Nephron progenitor cell (in vitro differentiated cells): ENCODE measurements around the gene TAF1B.
A peak's percentile ranks its signal among the peaks of the same experiment; 100 is the strongest.

Source experiments
- DNase-seq: peaks from one replicate; pipeline ENCODE4 v3.0.0; 2021
- H3K27ac Mint-ChIP-seq: 2 replicates; pipeline ENCODE4 v1.8.0; 2021; ENCODE audit warnings: mild to moderate bottlenecking, moderate library complexity, mixed read lengths
- H3K27me3 Mint-ChIP-seq: 2 replicates; pipeline ENCODE4 v1.8.0; 2021; ENCODE audit warnings: mild to moderate bottlenecking, low read depth, mixed read lengths; ENCODE audit not compliant: poor library complexity
- H3K36me3 Mint-ChIP-seq: 2 replicates; pipeline ENCODE4 v1.8.0; 2021; ENCODE audit warnings: low read depth, mixed read lengths
- H3K4me1 Mint-ChIP-seq: 2 replicates; pipeline ENCODE4 v1.8.0; 2021; ENCODE audit warnings: mixed read lengths
- H3K4me3 Mint-ChIP-seq: 2 replicates; pipeline ENCODE4 v1.8.0; 2021; ENCODE audit warnings: mild to moderate bottlenecking, moderate library complexity, mixed read lengths
- H3K9me3 Mint-ChIP-seq: 2 replicates; pipeline ENCODE4 v1.8.0; 2021; ENCODE audit warnings: mild to moderate bottlenecking, moderate library complexity, mixed read lengths
- CTCF ChIP-seq: fragments of 200-600 bp; sonication (generic); IDR thresholded peaks from 2 replicates; pipeline ENCODE4 v1.5.0; 2021; ENCODE audit warnings: antibody characterized with exemption

Gene TAF1B

GRCh38 chr2:9897331-9897737 is 54.1 kb downstream of the TAF1B start:
- no peak for TF ChIP-seq CTCF
- Mint-ChIP-seq H3K9me3 (no peaks in the 10 kb centered on the region), H3K27ac (no peak overlapping the region), H3K36me3 (peaks cover 5% of the 10 kb centered on the region), H3K27me3 (no peaks in the 10 kb centered on the region), H3K4me1 (peaks cover 36% of the 10 kb centered on the region), H3K4me3 (no peak overlapping the region)
- no peak for DNase-seq

GRCh38 chr2:9897846-9898245 is 54.6 kb downstream of the TAF1B start:
- H3K36me3 Mint-ChIP-seq: peaks cover 4% of the 10 kb centered on the region
- H3K4me3 Mint-ChIP-seq: no peak overlapping the region
- H3K27me3 Mint-ChIP-seq: no peaks in the 10 kb centered on the region
- TF ChIP-seq CTCF: no peak
- H3K9me3 Mint-ChIP-seq: no peaks in the 10 kb centered on the region
- peak overlapping the region; percentile 50 for H3K27ac Mint-ChIP-seq
- peaks cover 36% of the 10 kb centered on the region for H3K4me1 Mint-ChIP-seq
- DNase-seq: no peak

DNA sequence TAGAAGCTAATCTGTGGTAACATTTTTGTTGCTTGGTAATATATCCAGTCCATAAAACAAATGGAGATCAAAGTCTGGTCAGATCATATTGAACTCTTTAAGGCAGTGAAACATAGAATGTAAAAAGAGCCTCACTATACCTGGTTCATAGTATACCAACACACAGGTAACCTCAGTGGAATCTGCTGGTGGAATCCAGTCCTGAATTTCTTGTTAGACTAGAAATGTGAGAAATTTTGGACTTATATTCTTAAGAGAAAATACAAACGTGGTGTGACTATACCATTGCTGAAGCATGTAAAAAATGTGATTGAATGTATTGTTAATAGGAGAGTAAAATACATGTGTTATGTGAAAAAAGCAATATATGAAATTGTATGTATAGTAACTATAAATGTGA is 62.1 kb downstream of the TAF1B start:
- no peak overlapping the region for H3K27ac Mint-ChIP-seq
- no peaks in the 10 kb centered on the region for H3K9me3 Mint-ChIP-seq
- no peak for TF ChIP-seq CTCF
- no peaks in the 10 kb centered on the region for H3K27me3 Mint-ChIP-seq
- DNase-seq: no peak
- no peaks in the 10 kb centered on the region for H3K4me1 Mint-ChIP-seq
- peaks cover 35% of the 10 kb centered on the region for H3K36me3 Mint-ChIP-seq
- no peak overlapping the region for H3K4me3 Mint-ChIP-seq

GRCh38 chr2:9907402-9907801 is 64.1 kb downstream of the TAF1B start:
- no peaks in the 10 kb centered on the region for H3K27me3 Mint-ChIP-seq

DNA sequence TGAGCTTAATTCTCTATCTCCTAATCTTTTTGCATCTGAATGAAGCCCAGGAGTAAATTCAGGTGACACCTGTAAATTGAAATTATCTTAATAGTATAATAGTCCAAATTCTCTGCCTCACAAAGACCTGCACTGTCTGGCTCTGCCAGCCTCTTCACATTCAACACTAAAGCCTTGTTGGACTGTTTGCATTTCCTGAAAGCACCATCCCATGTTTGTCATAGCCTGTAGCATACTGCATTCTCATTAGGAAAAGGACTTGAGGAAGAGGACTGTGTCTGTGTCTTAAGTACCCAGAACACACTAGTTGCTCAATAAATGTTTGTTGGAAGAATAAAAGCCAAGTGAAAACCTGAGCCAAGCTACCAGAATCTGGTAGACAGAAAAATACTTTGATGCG is 65.4 kb downstream of the TAF1B start:
- H3K27ac Mint-ChIP-seq: no peak overlapping the region
- peaks cover 13% of the 10 kb centered on the region for H3K4me1 Mint-ChIP-seq
- H3K36me3 Mint-ChIP-seq: peaks cover 44% of the 10 kb centered on the region
- no peak overlapping the region for H3K4me3 Mint-ChIP-seq
- no peak for TF ChIP-seq CTCF
- no peaks in the 10 kb centered on the region for H3K27me3 Mint-ChIP-seq
- H3K9me3 Mint-ChIP-seq: no peaks in the 10 kb centered on the region
- no peak for DNase-seq

More at GRCh38 chr2:9907402-9907801, 64.1 kb downstream of the TAF1B start:
- Mint-ChIP-seq H3K27ac (no peak overlapping the region), H3K4me1 (peaks cover 8% of the 10 kb centered on the region), H3K36me3 (peaks cover 39% of the 10 kb centered on the region), H3K4me3 (no peak overlapping the region), H3K9me3 (no peaks in the 10 kb centered on the region)
- TF ChIP-seq CTCF: no peak
- no peak for DNase-seq

DNA sequence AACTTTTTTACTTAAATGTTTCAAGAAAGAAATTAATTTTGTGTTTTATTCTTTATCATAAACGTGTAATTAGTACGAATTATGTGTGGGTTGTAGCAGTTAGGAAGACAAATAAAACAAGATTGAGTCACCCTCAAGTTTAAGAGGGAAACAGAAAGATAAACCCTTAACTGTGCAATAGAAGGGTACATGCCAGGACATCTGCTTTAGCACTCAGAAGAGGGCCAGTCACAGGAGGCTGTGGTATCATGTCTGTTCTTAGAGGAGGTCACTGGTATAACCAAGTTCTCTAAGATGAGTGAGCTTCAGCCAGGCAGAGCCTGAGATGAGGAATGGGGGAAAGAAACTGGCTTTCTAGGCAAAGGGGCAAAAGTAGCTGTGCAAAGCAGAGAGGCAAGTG is 65.8 kb downstream of the TAF1B start:
- H3K4me1 Mint-ChIP-seq: peaks cover 13% of the 10 kb centered on the region
- DNase-seq: no peak
- H3K4me3 Mint-ChIP-seq: no peak overlapping the region
- TF ChIP-seq CTCF: no peak
- H3K9me3 Mint-ChIP-seq: no peaks in the 10 kb centered on the region
- peak overlapping the region; percentile 0 for H3K27ac Mint-ChIP-seq
- peaks cover 46% of the 10 kb centered on the region for H3K36me3 Mint-ChIP-seq
- no peaks in the 10 kb centered on the region for H3K27me3 Mint-ChIP-seq
